GM18861 (cell line): ENCODE measurements around the gene LRRC45.

Experiments used
- ATAC-seq: cut with Tn5 transposase; IDR thresholded peaks from one replicate; pipeline ENCODE4 v1.9.1; 2021; ENCODE audit not compliant: unreplicated experiment

Gene LRRC45

DNA sequence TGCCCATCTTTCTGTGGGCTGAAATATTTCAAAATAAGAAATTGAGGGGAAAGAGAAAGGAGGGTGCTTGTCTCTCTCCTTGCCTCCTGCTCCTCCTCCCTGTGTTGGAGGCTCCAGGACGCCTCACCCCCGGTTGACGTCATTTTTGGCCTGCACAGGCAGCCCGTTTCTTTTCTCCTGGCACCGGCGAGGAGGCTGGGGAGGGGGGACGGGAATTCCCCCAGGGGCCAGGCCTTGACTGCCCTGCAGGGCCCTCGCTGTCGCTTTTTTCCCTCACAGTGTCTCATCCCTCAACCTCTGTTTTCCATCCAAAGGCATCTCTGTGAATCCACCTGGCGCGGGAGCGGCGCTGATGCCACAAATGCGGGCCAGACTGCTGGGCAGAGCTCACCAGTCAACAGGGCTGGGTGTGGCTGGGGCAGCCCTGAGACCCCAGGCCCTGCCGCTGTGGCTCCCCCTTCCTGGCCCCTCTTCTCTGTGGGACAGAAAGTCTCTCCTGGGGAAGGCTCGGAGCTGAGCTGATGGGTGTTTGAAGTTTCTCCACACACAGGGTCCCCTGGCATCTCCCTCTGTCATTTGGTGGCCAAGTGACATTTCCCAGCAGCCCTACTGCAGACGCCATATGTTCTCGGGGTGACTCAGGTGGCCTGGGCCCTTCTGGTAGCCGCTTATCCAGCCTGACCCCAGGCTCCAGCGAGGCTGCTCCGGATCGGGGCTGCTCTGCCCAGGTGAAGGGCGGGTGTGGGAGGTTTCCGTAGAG lies 16.5 kb upstream of the LRRC45 start:
- no peak for ATAC-seq

DNA sequence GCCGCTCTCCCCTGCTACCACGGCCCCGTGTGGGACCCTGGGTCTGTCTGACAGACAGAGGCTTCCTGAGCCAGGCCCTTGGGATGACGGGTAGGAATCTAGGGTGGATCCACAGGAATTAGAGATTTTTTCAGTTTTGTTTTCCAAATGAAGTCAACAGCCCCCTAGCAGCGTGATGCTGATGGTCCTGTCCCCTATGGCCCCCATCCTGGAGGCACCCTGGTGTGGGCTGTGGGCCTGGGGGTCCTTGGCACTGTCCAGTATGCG lies 15.9 kb upstream of the LRRC45 start:
- ATAC-seq: no peak

DNA sequence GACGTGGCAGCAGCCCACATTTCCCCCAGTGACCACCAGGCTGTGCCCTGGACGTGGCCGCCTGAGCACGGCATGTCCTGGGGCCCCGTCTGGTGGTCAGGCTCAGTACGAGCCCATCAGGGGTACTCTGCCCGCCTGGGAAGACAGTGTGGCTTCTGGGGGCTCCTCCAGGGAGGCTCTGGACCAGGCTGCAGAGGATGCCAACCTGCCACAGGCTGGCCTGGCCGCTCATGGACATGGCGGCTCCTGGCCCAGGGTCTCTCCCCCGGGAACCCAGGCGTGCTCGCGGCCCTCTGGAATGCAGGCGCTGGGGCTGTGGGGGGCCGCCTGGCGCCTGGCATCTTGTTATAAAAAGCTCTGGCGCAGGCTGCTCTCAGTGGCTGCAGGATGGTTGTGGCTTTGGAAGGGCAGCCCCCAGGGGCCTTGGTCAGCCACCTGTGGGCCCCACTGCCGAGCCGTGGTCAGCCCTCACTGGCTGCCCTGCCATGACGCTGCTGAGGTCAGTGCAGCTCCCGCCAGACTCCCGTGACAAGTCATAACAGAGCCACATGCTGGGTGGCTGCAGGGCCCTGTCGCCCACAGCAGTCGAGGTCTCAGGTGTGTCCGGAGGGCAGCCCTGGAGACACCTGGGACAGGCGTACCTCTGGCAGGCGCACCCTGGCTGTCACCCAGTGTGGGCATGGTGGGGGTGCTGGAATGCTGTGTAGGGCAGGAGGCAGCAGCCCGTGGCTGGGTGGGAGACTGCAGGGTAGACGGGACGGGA lies 15.4 kb upstream of the LRRC45 start:
- ATAC-seq: no peak

DNA sequence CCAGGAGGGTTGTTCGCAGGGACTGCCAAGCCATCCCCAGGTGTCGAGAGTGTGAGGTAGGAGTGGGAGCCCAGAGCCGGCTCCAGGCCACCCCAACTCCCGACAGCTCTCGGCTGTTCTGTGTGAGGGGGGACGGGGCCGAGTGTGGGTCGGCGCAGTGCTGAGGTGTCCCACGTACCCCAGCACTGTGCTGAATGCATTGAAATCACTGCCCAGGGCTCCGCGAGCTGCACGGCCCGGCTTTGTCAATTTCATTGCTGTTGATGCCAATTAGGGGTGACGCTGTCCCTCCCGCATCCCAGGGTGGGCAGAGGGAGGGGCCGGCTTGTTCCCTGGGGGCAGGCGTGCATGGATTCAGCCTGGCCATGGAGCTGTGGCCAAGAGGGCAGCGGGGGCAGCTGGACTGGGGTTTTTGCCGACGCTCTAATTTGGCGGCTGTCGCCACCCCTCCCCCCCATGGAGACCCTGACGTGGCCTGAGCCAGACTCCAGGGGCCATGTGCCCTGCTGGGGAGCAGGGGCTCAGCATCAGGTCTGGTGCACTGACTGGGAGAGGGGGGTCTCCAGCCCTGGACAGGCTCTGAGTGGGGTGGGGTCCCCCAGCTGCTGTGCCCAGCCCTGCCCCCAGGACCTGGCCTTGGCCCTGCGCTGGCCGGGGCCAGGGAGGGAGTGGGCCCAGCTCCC lies 14.7 kb upstream of the LRRC45 start:
- no peak for ATAC-seq

DNA sequence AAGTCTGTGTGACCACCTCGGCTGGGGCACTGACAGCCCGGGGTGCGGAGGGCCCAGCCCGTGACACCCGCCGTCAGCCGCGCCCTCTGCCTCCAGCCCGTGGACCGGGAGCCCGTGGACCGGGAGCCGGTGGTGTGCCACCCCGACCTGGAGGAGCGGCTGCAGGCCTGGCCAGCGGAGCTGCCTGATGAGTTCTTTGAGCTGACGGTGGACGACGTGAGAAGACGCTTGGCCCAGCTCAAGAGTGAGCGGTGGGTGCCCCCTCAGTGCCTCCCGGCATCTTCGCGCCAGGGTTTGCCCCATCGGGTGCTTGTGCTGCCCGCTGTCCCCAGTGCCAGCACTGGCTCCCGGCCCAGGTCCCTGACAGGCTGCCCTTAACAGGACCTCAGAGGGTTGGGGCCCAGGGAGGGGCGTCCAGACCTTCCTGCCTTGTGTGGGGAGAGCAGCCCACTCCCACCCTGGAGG lies 14.1 kb upstream of the LRRC45 start:
- no peak for ATAC-seq

DNA sequence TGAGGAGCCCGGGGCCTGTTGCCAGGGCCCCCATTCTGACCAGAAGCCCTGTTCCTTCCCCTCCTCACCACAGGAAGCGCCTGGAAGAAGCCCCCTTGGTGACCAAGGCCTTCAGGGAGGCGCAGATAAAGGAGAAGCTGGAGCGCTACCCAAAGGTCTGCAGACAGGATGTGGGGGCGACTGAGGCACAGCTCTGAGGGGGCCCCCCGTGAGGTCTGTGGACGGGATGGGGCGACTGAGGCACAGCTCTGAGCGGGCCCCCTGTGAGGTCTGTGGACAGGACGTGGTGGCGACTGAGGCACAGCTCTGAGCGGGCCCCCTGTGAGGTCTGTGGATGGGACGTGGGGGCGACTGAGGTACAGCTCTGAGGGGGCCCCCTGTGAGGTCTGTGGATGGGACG lies 13.7 kb upstream of the LRRC45 start:
- ATAC-seq: no peak

DNA sequence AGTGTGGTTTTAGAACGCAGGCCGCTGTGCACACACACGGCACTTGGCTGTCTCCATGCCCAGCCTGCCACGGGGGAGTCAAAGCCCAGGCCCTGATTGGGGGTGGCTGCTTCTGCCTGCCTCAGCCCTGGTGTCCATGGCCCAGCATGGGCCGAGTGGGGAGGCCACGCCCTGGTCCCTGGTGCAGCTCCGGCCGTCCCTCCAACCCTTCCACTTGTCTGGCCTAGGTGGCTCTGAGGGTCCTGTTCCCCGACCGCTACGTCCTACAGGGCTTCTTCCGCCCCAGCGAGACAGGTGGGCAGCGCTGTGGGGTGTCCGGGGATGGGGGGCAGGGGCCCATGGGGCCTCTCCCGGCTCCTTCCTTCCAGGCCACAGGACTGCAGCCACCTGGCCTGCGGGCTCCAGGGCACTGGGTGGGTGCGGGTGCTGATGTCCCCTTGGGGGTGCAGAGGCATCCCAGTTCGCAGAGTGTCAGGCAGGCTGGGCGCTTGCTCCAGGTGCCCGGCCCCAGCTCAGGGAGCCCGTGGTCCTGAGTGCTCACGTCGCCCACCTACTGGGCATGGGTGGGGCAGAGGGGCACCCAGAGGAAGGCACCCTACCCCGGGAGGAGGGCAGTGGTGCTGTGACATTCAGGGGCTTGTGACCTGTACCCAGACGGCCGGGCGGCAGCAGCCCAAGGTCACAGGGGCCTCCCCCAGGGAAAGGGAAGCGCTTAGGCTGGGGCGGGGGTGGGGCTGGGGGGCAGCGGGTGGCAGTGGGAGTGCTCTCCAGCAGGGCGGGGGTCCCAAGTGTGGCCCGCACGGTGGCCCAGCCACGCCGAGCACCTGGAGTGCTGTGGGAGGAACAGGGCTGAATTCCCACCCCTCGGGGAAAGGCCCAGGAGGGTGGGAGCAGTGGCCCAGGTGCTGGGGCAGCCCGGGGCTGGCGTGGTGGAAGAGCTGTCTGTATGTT lies 12.3 kb upstream of the LRRC45 start:
- no peak for ATAC-seq

DNA sequence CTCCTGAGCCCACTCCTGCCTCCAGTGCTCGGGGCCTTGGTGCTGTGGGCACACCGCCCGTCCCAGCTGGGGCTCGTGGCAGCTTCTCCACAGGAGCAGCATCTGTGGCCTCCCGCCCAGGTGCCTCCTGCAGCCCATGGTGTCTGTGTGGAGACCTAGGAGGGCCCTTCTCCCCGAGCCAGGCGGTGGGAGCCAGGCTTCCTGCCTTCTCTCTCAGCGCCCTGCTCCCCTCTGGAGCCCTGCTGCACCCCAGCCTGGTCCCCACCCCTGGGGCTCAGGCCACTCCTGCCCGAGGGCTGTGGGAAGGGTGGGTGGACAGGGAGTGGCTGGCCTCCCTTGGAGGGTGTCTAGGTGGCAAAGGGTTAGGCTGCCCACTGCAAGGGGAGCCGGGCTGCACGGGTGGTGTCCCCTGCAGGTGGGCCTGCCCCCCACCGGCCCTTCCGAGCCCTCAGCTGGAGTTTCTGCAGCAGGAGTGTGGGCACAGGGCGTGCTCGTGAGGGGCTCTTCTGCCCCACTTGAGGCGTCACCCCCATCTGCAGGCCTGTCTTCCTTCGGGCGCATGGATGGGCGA lies 11.4 kb upstream of the LRRC45 start:
- ATAC-seq: no peak

DNA sequence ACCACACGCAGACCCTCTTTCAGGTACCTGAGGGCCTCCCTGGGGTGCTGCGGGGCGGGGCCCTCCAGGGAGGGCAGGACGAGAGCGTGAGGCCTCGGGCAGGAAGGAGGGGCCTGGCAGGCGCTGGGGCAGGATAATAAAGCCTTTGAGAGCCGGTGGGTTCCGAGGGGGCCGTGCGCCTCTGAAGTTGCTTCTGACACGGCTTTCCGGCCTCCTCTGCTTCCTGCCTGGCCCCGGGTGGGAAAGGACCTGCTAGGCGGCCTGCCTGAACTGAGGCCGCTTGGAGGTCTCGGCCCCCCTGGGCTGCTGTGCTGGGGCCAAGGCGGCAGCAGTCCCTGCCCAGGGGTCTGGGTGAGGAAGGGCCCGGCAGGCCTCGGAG lies 10.9 kb upstream of the LRRC45 start:
- ATAC-seq: no peak

DNA sequence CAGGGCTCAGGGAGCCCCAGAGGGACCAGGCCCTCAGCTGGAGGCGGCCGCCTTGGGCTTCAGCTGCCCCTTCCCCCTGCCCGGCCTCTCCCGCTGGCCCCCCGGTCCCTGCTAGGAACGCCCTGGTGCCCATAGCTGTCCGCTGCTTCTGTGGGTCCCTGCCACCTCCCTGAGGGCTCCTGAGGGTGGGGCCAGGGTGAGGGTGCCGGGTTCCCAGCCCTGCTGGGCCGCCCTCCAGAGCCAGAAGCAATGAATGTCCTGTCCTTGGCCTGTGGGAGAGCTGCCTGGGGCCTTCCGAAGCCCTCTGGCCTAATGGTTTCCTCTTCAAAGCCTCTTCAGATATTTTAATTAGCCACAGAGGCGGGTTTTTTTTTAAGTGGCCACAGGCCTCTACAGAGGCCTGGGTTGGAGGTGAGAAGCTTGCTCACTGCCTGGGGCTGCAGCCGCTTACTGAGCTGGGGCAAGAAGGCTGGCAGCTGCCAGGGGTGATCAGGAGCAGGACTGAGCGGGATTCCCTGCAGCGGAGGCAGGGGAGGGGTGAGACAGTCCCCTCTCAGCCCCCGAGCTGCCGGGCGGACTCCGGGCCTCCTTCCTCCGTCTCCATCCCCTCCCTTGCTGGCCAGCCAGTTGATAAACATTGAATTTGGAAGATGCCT lies 10.3 kb upstream of the LRRC45 start:
- no peak for ATAC-seq

DNA sequence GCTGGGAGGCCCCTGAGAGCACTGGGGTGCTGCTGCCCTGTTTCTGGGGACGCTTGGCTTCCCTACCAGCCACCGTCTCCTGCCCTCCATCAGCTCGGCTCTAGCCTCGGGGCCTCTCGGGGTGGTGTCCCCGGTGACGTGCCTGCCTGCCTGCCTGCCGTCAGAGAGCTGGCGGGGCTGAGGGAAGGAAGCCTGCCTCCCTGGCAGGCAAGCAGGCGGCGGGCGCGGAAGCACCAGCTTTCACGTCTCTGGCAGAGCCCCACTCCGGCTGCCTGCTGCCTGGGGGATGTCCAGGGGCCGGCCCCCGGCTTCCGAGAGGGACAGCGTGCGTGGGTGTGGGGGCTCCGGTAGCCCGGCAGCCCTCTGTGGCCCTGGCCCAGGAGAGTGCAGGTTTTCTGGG lies 9.8 kb upstream of the LRRC45 start:
- no peak for ATAC-seq

DNA sequence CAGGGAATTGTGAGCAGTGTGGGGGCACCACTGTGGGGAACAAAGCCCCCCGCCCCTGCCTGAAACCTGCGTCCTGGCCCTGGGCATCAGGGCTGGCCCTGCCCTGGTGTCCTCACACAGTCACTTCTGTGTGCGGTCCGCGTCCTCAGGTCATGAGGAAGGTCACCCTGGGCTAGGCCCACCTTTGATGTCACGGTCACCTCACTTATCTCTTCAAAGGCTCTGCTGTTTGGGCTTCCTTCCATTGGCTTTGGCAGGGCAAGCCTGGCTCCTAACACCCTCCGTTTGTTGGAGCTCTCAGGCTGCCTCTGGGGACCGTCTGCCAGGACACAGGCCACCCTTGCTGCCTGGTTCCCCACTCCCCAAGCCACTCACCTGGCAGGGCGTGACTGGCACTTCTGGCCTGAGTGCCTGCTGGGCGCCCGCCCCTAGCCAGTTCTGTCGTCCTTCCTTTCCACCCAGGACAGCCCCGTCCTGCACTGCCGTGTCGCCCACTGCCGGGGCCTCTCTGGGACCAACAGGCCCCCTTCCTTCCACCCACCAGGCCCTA lies 9.3 kb upstream of the LRRC45 start:
- no peak for ATAC-seq

DNA sequence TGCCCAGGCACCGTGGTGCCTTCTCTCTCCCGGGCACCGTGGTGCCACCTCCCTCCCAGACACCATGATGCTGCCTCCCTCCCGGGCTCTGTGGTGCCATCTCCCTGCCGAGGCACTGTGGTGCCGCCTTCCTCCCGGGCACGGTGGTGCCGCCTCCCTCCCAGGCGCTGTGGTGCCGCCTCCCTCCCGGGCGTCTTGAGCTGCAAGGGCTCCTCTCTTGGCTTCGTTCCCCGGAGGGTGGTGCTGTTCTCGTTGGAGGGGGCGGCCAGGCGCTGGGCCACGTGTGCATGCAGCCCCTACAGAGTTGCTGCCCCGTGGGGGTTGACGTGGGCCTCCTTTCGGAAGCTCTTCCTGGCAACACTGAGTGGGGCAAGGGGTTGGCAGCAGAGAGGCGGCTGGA lies 8.7 kb upstream of the LRRC45 start:
- no peak for ATAC-seq

DNA sequence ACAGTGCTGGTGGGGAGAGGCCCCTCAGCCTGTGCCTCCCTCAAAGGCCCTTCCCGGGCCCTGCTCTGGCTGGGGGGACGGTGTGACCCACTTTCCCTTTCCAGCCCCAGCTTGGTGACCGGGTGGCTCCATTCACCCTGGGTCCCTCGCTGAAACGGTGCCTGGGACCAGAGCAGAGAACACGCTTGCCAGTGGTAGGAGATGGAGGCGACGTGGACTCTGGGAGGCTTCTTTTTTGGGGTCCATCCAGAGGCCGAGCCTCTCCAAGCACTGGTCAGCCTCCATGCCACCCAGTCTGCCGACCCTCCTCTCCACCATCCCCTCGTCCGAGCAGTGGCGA lies 8.2 kb upstream of the LRRC45 start:
- no peak for ATAC-seq

DNA sequence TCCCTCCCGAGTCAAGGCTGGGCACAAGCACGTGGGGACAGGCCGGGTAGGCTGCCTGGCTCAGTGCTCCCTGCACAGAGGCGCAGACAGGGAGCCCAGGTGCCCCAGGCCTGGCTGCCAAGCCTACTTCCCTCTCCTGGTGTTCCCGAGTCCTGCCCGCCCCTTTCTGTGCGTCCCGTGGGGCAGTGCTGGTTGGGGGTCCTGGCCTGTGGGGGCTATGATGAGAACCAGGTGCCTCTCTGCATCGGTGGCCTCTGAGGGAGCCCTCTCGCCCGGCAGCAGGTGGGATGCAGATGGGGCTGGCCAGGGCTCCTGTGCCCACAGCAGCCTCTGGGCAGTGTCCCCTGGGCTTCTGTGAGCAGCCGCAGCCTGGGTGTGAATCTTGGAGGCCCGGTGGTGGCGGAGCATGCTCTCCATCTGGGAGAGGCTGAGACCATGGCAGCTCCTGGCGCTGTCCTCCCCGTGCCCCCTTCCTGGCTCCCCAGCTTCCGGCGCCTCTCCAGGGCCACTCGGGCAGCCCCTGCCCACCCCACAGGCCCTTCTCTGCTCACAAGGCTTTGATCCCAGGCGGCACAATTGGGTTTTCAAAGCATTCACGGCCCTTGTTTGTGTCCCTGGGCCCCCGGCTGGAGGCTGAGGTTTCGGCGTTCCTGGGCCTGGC lies 7.7 kb upstream of the LRRC45 start:
- no peak for ATAC-seq

DNA sequence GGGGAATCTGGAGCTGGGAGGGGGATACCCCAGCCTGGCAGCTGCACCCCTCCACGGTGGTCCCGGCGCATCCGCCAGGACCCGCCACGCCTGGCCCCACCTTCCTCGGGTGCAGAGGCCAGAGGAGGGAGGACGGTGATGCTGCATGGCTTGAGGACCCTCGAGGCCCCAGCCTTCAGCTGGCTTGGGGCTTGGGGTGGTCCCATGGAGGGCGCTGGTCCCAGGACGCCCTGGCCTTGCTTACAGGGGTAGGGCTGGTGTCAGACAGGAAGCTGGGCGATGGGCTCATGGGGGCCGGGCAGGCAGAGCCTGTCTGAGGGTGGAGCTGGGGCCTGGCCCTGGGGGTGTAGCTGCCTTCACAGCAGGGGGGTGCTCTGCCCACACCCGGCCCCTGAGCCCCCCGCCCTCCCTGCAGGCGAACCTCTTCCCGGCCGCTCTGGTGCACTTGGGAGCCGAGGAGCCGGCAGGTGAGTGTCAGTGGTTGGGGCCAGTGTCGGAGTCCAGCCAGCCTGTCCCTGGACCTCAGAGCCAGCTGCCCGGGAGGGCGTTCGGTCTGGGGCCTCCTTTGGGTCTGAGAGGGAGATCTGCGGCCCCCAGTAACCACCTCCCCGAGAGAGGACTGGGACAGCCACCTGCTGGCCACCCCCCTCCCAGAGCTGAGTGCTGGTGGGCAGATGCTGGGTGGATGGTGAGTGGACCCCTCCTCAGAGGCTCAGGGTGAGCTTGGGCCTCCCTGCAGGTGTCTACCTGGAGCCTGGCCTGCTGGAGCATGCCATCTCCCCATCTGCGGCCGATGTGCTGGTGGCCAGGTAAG lies 6.8 kb upstream of the LRRC45 start:
- ATAC-seq: no peak

DNA sequence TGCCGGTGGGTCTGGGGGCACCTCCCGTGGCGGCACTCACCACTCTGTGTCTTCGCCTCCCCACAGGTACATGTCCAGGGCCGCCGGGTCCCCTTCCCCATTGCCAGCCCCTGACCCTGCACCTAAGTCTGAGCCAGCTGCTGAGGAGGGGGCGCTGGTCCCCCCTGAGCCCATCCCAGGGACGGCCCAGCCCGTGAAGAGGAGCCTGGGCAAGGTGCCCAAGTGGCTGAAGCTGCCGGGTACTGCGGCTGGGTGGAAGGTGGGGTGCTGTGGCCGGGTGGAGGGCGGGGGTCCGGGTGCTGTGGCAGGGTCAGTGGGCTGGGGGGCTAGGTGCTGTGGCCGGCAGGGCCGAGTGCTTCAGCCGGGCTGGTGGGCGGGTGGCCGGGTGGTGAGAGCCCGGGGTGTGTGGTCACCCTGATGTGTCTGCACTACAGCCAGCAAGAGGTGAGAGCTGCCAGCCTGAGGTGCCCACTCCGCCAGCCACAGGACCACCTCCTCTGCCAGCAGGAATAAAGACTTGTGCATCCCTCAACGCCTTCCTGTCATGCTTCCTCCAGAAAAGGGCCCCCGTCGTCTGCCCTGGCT lies 6.1 kb upstream of the LRRC45 start:
- no peak for ATAC-seq

DNA sequence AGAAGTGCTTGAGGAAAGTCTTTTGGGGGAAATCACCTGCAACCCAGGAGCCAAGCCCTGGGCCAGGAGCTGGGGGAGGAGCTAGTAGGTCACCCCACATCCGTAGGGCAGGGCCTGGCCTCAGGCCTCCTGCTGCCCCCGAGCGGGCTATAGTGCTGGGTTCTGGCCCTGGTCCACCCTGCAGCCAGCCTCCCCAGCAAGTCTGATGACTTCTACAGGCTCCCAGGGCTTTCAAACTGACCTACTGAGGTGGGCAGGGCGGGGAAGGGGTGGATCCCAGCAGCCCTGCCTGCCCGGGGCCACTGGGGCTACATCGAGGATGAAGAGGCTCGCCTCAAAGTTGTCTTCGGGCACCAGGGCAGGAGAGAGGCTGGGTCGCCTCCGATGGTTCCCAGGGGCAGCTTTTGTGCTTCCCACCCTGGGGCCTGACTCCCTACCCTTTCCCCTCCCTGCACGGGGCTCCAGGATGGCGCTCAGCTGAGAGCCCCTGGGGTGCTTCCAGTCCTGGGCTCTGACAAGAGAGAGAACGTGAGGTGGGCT lies 5.4 kb upstream of the LRRC45 start:
- ATAC-seq: no peak
